Measurements from ENCODE around the gene SSB.
A peak's percentile ranks its signal among the peaks of the same experiment; 100 is the strongest.
"Not testable (repeated sequence)": the region's sequence is repeated elsewhere in the genome, so short reads cannot be mapped to it uniquely, and the experiment has no call there.

The SSB gene

DNA sequence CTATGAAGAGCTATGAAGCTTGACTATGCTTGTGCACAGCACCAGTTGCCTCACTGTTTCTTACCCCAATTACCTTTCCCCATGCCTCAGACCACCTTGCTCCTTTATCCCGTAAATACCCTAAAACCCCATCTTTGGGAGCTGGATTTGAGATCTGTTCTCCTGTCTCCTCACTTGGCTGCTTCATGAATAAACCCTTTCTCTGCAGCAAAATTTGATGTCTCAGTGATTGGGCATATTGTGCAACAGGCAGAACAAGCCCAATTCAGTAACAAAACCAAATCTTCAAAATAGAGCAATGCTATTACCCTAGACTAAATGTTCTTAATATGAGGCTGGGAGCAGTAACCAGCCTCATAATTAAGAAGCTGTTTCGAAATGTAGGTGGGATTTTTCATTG, 3.5 kb upstream of the SSB start:
- no peaks in the 10 kb centered on the region for H3K4me1 ChIP-seq (ENCODE audit: control insufficient read depth, insufficient read depth, low read length)
- no peaks in the 10 kb centered on the region for H3K27me3 ChIP-seq (ENCODE audit: control insufficient read depth, insufficient read depth, low read length)
- H3K4me3 ChIP-seq (ENCODE audit: low read length): no peak overlapping the region
- H3K36me3 ChIP-seq (ENCODE audit: control insufficient read depth, insufficient read depth, low read length): no peaks in the 10 kb centered on the region
- H3K9ac ChIP-seq (ENCODE audit: low read length): no peak overlapping the region
- H3K9me3 ChIP-seq (ENCODE audit: control insufficient read depth, low read length): no peaks in the 10 kb centered on the region

DNA sequence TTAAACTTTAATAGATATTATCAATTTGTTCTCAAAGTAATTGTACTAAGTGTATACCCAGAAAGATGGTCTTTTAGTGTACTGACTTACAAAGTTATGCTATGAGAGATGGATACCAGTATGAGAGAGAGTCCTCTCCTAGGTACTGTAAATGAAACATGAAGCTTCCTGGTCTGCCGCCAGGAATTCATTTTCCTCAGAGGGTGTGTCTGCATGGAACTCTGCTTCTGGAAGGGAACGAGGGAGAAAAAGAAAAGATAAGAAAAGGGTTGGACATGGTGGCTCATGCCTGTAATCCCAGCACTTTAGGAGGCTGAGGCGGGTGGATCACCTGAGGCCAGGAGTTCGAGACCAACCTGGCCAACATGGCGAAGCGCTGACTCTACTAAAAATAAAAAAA, 2.2 kb upstream of the SSB start:
- H3K9me3 ChIP-seq (ENCODE audit: control insufficient read depth, low read length): no peaks in the 10 kb centered on the region
- no peaks in the 10 kb centered on the region for H3K4me1 ChIP-seq (ENCODE audit: control insufficient read depth, insufficient read depth, low read length)
- no peak overlapping the region for H3K9ac ChIP-seq (ENCODE audit: low read length)
- H3K4me3 ChIP-seq (ENCODE audit: low read length): no peak overlapping the region
- no peaks in the 10 kb centered on the region for H3K36me3 ChIP-seq (ENCODE audit: control insufficient read depth, insufficient read depth, low read length)
- no peaks in the 10 kb centered on the region for H3K27me3 ChIP-seq (ENCODE audit: control insufficient read depth, insufficient read depth, low read length)

DNA sequence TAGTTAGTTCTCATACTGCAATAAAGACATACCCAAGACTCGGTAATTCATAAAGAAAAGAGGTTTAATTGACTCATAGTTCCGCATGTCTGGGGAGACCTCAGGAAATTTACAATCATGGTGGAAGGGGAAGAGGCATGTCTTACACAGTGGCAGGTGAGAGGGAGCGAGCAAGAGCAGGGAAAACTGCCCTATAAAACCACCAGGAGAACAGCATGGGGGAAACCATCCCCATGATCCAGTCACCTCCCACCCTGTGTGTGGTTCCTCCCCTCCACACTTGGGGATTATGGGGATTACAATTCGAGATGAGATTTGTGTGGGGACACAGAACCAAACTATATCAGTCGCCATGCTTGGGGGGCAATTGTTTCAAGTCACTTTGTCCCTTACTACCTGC, 1.1 kb upstream of the SSB start:
- Histone ChIP-seq H3K9ac (ENCODE audit: low read length) (no peak overlapping the region), H3K27me3 (ENCODE audit: control insufficient read depth, insufficient read depth, low read length) (no peaks in the 10 kb centered on the region), H3K9me3 (ENCODE audit: control insufficient read depth, low read length) (no peaks in the 10 kb centered on the region), H3K4me3 (ENCODE audit: low read length) (no peak overlapping the region), H3K4me1 (ENCODE audit: control insufficient read depth, insufficient read depth, low read length) (no peaks in the 10 kb centered on the region), H3K36me3 (ENCODE audit: control insufficient read depth, insufficient read depth, low read length) (no peaks in the 10 kb centered on the region)

DNA sequence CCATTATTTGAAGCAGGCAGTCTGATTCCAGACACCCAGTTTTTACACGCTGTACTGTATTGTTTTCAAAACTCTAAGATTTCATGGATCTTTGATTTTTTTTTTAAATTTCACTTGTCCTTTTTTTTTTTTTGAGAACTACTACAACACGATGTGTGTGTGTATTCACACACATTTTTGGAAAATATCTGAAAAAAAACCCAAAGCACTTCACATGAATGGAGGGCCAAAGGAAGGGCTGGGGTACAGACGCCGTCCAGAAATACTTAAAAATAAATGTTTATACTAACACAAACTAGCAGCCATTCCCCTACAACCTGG, 314 bp upstream of the SSB start:
- Histone ChIP-seq H3K4me1 (ENCODE audit: control insufficient read depth, insufficient read depth, low read length) (no peaks in the 10 kb centered on the region), H3K36me3 (ENCODE audit: control insufficient read depth, insufficient read depth, low read length) (no peaks in the 10 kb centered on the region), H3K4me3 (ENCODE audit: low read length) (peak overlapping the region; percentile 99), H3K9me3 (ENCODE audit: control insufficient read depth, low read length) (no peaks in the 10 kb centered on the region), H3K27me3 (ENCODE audit: control insufficient read depth, insufficient read depth, low read length) (no peaks in the 10 kb centered on the region), H3K9ac (ENCODE audit: low read length) (peak overlapping the region; percentile 84)

DNA sequence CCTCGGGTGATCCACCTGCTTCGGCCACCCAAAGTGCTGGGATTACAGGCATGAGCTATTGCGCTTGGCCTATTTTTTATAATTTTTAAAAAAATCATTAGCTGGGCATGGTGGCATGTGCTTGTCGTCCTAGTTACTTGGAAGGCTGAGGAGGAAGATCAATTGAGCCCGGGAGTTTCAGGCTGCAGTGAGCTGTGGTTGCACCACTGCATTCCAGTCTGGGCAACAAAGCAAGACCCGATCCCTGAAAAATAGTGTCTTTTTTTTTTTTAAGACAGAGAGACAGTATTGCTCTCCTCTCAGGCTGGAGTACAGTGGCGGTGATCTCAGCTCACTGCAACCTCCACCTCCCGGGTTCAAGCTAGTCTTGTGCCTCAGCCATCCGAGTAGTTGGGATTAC, 4.8 kb downstream of the SSB start:
- no peaks in the 10 kb centered on the region for H3K4me1 ChIP-seq (ENCODE audit: control insufficient read depth, insufficient read depth, low read length)
- no peaks in the 10 kb centered on the region for H3K27me3 ChIP-seq (ENCODE audit: control insufficient read depth, insufficient read depth, low read length)
- no peaks in the 10 kb centered on the region for H3K9me3 ChIP-seq (ENCODE audit: control insufficient read depth, low read length)
- peaks cover 4% of the 10 kb centered on the region for H3K36me3 ChIP-seq (ENCODE audit: control insufficient read depth, insufficient read depth, low read length)
- H3K9ac ChIP-seq (ENCODE audit: low read length): no peak overlapping the region
- no peak overlapping the region for H3K4me3 ChIP-seq (ENCODE audit: low read length)

DNA sequence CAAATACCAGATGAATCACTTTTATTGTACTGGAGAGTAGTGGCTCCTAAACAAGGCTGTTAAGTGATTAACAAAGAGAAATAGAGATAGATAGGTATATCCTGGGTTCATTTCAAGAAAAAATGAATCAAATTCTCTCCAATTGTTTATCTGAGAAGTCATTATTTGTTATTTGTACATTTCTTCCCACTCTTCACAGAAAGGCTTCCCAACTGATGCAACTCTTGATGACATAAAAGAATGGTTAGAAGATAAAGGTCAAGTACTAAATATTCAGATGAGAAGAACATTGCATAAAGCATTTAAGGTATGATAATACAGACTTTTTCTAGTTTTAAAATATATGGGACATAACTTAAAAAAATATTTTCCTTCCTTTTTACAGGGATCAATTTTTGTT, 7.9 kb downstream of the SSB start:
- Histone ChIP-seq H3K4me3 (ENCODE audit: low read length) (no peak overlapping the region), H3K4me1 (ENCODE audit: control insufficient read depth, insufficient read depth, low read length) (no peaks in the 10 kb centered on the region), H3K9me3 (ENCODE audit: control insufficient read depth, low read length) (no peaks in the 10 kb centered on the region), H3K9ac (ENCODE audit: low read length) (no peak overlapping the region), H3K27me3 (ENCODE audit: control insufficient read depth, insufficient read depth, low read length) (no peaks in the 10 kb centered on the region), H3K36me3 (ENCODE audit: control insufficient read depth, insufficient read depth, low read length) (peaks cover 4% of the 10 kb centered on the region)

DNA sequence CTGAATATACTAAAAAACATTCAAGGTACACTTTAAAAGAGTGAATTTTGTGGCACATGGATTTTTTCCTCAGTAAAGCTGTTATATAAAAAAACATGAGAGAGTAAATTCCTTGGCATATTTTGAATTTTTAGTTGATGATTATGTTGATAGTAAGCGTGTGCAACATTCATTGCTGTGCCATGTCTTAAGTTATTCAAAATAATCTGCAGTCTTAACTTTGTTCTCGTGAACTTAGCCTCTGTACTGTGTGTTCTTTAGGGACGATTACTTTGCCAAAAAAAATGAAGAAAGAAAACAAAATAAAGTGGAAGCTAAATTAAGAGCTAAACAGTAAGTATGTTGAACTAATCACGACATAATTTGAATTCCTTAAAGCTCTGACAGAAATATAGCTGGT, 9.6 kb downstream of the SSB start:
- no peaks in the 10 kb centered on the region for H3K9me3 ChIP-seq (ENCODE audit: control insufficient read depth, low read length)
- no peak overlapping the region for H3K9ac ChIP-seq (ENCODE audit: low read length)
- no peak overlapping the region for H3K4me3 ChIP-seq (ENCODE audit: low read length)
- H3K36me3 ChIP-seq (ENCODE audit: control insufficient read depth, insufficient read depth, low read length): peaks cover 4% of the 10 kb centered on the region
- H3K4me1 ChIP-seq (ENCODE audit: control insufficient read depth, insufficient read depth, low read length): no peaks in the 10 kb centered on the region
- no peaks in the 10 kb centered on the region for H3K27me3 ChIP-seq (ENCODE audit: control insufficient read depth, insufficient read depth, low read length)

DNA sequence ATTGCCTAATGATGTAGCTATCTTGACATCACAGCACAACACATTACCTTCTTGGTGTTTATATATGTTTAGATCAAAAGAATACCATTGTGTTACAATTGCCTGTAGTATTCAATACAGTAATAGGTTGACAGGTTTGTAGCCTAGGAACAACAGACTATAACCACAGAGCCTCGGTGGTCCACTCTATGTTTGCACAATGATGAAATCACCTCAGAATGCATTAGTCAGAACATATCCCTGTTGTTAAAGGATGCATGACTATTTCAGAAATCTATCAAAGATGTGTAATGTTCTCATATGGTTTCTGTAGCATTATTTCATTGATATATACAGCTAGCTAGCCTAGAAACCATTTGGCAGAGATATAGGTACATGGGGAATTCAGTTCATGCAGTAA, 17.2 kb downstream of the SSB start:
- H3K9ac ChIP-seq (ENCODE audit: low read length): no peak overlapping the region
- no peaks in the 10 kb centered on the region for H3K36me3 ChIP-seq (ENCODE audit: control insufficient read depth, insufficient read depth, low read length)
- H3K9me3 ChIP-seq (ENCODE audit: control insufficient read depth, low read length): no peaks in the 10 kb centered on the region
- no peaks in the 10 kb centered on the region for H3K4me1 ChIP-seq (ENCODE audit: control insufficient read depth, insufficient read depth, low read length)
- H3K4me3 ChIP-seq (ENCODE audit: low read length): no peak overlapping the region
- no peaks in the 10 kb centered on the region for H3K27me3 ChIP-seq (ENCODE audit: control insufficient read depth, insufficient read depth, low read length)

DNA sequence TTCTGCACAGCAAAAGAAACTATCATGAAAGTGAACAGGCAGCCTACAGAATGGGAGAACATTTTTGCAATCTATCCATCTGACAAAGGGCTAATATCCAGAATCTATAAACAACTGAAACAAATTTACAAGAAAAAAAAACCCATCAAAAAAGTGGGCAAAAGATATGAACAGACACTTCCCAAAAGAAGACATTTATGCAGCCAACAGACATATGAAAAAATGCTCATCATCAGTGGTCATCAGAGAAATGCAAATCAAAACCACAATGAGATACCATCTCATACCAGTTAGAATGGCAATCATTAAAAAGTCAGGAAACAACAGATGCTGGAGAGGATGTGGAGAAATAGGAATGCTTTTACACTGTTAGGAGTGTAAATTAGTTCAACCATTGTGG, 18.3 kb downstream of the SSB start:
- H3K27me3 ChIP-seq (ENCODE audit: control insufficient read depth, insufficient read depth, low read length); H3K4me1 ChIP-seq (ENCODE audit: control insufficient read depth, insufficient read depth, low read length); H3K36me3 ChIP-seq (ENCODE audit: control insufficient read depth, insufficient read depth, low read length); H3K4me3 ChIP-seq (ENCODE audit: low read length); H3K9ac ChIP-seq (ENCODE audit: low read length); H3K9me3 ChIP-seq (ENCODE audit: control insufficient read depth, low read length): not testable (repeated sequence)

DNA sequence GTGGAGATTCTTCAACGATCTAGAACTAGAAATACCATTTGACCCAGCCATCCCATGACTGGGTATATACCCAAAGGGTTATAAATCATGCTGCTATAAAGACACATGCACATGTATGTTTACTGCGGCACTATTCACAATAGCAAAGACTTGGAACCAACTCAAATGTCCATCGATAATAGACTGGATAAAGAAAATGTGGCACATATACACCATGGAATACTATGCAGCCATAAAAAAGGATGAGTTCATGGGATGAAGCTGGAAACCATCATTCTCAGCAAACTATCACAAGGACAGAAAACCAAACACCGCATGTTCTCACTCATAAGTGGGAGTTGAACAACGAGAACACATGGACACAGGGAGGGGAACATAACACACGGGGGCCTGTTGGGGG, 18.7 kb downstream of the SSB start:
- H3K4me1 ChIP-seq (ENCODE audit: control insufficient read depth, insufficient read depth, low read length); H3K9ac ChIP-seq (ENCODE audit: low read length); H3K36me3 ChIP-seq (ENCODE audit: control insufficient read depth, insufficient read depth, low read length); H3K27me3 ChIP-seq (ENCODE audit: control insufficient read depth, insufficient read depth, low read length); H3K9me3 ChIP-seq (ENCODE audit: control insufficient read depth, low read length); H3K4me3 ChIP-seq (ENCODE audit: low read length): not testable (repeated sequence)

DNA sequence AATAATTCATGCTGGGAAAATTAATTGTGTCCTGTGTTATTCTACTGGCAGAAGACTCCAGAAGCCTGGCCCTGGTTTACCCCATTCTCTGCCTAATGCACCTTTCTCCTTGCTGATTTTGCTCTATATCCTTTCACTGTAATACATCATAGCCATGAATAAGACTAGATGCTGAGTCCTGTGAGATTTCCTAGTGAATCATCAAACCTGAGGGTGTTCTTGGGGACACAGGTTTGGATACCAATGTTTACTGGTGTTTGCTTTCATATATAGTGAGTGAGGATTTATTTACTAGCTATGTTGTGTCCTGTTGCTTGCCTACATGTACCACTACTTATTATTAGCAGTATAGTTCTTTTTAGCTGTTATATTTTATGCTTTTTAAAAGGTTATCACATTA, 19.6 kb downstream of the SSB start:
- H3K9ac ChIP-seq (ENCODE audit: low read length): no peak overlapping the region
- H3K4me3 ChIP-seq (ENCODE audit: low read length): no peak overlapping the region
- H3K4me1 ChIP-seq (ENCODE audit: control insufficient read depth, insufficient read depth, low read length): no peaks in the 10 kb centered on the region
- H3K9me3 ChIP-seq (ENCODE audit: control insufficient read depth, low read length): no peaks in the 10 kb centered on the region
- H3K36me3 ChIP-seq (ENCODE audit: control insufficient read depth, insufficient read depth, low read length): no peaks in the 10 kb centered on the region
- H3K27me3 ChIP-seq (ENCODE audit: control insufficient read depth, insufficient read depth, low read length): no peaks in the 10 kb centered on the region

DNA sequence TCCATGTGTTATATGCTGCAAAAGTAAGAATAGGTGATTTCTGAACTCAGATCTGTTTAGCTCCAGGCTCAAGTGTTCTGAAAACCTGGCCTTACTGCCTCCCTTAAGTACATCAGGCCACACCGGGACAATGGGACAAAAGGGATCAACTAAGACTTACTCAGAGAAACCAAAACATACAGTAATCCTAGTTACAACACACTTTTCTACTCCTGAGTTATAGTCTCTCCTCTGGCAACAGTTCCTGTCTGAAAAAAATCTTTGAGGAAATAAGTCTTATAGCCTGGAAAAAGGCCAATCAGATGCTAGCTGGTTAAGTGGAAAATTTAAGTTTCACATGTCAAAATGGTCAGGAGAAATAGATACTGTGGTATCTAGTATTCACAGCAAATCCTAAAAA, 20.4 kb downstream of the SSB start:
- Histone ChIP-seq H3K9me3 (ENCODE audit: control insufficient read depth, low read length) (no peaks in the 10 kb centered on the region), H3K4me1 (ENCODE audit: control insufficient read depth, insufficient read depth, low read length) (no peaks in the 10 kb centered on the region), H3K9ac (ENCODE audit: low read length) (no peak overlapping the region), H3K36me3 (ENCODE audit: control insufficient read depth, insufficient read depth, low read length) (no peaks in the 10 kb centered on the region), H3K27me3 (ENCODE audit: control insufficient read depth, insufficient read depth, low read length) (no peaks in the 10 kb centered on the region), H3K4me3 (ENCODE audit: low read length) (no peak overlapping the region)

DNA sequence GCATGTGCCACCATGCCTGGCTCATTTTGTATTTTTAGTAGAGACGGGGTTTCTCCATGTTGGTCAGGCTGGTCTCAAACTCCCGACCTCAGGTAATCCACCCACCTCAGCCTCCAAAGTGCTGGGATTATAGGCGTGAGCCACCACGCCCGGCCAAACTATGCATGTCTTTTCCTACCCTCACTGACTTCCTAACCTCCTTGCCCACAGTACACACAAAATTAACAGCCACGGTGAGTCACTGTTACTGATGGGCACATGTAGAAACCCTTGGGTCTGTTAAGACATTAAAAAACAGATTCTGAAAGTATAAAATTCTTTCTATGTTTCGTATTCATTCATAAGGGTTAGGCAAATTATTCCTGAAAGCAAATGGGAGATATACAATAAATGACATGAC, 21.4 kb downstream of the SSB start:
- H3K9me3 ChIP-seq (ENCODE audit: control insufficient read depth, low read length); H3K27me3 ChIP-seq (ENCODE audit: control insufficient read depth, insufficient read depth, low read length); H3K4me1 ChIP-seq (ENCODE audit: control insufficient read depth, insufficient read depth, low read length); H3K4me3 ChIP-seq (ENCODE audit: low read length); H3K9ac ChIP-seq (ENCODE audit: low read length); H3K36me3 ChIP-seq (ENCODE audit: control insufficient read depth, insufficient read depth, low read length): not testable (repeated sequence)

Measured in mucosa of stomach (tissue), 1 donor.